CD4-positive, alpha-beta T cell treated with Interleukin-6 for 4 hours (primary cell): ENCODE data around the gene TMEM108.

Source experiments
- DNase-seq: peaks from one replicate; pipeline ENCODE4 v3.0.0-alpha.2; 2020; ENCODE audit warnings: mixed read lengths

The TMEM108 gene

GRCh38 chr3:133367956-133368355 is 329.8 kb downstream of the TMEM108 start:
- DNase-seq: no peak

- DNase-seq: no peak
Observed at GRCh38 chr3:133368371-133369067, 330.3 kb downstream of the TMEM108 start.

GRCh38 chr3:133369068-133369440 is 330.9 kb downstream of the TMEM108 start:
- no peak for DNase-seq

- DNase-seq: no peak
Observed at GRCh38 chr3:133371181-133371580, 333.0 kb downstream of the TMEM108 start.

- DNase-seq: no peak
Observed at GRCh38 chr3:133371676-133372075, 333.5 kb downstream of the TMEM108 start.

GRCh38 chr3:133374708-133375402 is 336.7 kb downstream of the TMEM108 start:
- no peak for DNase-seq

GRCh38 chr3:133375403-133375745 is 337.2 kb downstream of the TMEM108 start:
- no peak for DNase-seq

- DNase-seq: no peak
Observed at GRCh38 chr3:133376810-133377209, 338.6 kb downstream of the TMEM108 start.

- DNase-seq: no peak
Observed at GRCh38 chr3:133377396-133377795, 339.2 kb downstream of the TMEM108 start.

- no peak for DNase-seq
Observed at GRCh38 chr3:133379926-133380325, 341.7 kb downstream of the TMEM108 start.

GRCh38 chr3:133380481-133381225 is 342.5 kb downstream of the TMEM108 start:
- no peak for DNase-seq

- no peak for DNase-seq
Observed at GRCh38 chr3:133381346-133382109, 343.3 kb downstream of the TMEM108 start.

- DNase-seq: no peak
Observed at GRCh38 chr3:133383175-133383574, 345.0 kb downstream of the TMEM108 start.

GRCh38 chr3:133383741-133384140 is 345.6 kb downstream of the TMEM108 start:
- no peak for DNase-seq

- peak; percentile 6 for DNase-seq
Observed at GRCh38 chr3:133384331-133385027, 346.3 kb downstream of the TMEM108 start.

GRCh38 chr3:133386876-133387275 is 348.7 kb downstream of the TMEM108 start:
- no peak for DNase-seq

GRCh38 chr3:133387341-133387740 is 349.1 kb downstream of the TMEM108 start:
- no peak for DNase-seq

GRCh38 chr3:133388696-133389395 is 350.7 kb downstream of the TMEM108 start:
- no peak for DNase-seq

- no peak for DNase-seq
Observed at GRCh38 chr3:133390715-133391114, 352.5 kb downstream of the TMEM108 start.

GRCh38 chr3:133393204-133393603 is 355.0 kb downstream of the TMEM108 start:
- no peak for DNase-seq

- DNase-seq: no peak
Observed at GRCh38 chr3:133393691-133394474, 355.7 kb downstream of the TMEM108 start.
